A673 (cell line): Measurements from ENCODE around the gene CTIF. TPM values are rescaled to one million over a fixed set of nuclear protein-coding genes. Genes with fewer than 3 reads are reported as not detected.

ENCODE experiments used
- BruUV-seq: library from RNA; stranded (reverse); fragments of 400-500 nt; replicated peaks from 2 replicates; lab custom pipeline; 2021; lab: Mats Ljungman, UMichigan
- CTCF ChIA-PET: fragments of 300-600 bp; sonication (Branson Sonifier 250); formaldehyde crosslinking; loops from one replicate; lab custom pipeline; 2022; ENCODE audit warnings: antibody characterized with exemption; lab: Charles Lee
- POLR2A ChIA-PET: fragments of 300-600 bp; sonication (Branson Sonifier 250); formaldehyde crosslinking; loops from one replicate; lab custom pipeline; 2022; ENCODE audit warnings: antibody characterized with exemption; ENCODE audit not compliant: low non-redundant PET; lab: Charles Lee
- DNase-seq: peaks from one replicate; pipeline ENCODE4 v3.0.0-alpha.2; 2015; ENCODE audit warnings: low spot score
- H3K27ac ChIP-seq: fragments of 200-600 bp; sonication (generic); 2 replicates; pipeline ENCODE4 v1.5.1; 2016; ENCODE audit warnings: mixed run types, low read depth, mild to moderate bottlenecking, mixed read lengths, antibody characterized with exemption, low read length; ENCODE audit not compliant: poor library complexity, severe bottlenecking
- H3K27me3 ChIP-seq: fragments of 200-600 bp; sonication (generic); replicated peaks from 2 replicates; pipeline ENCODE4 v1.6.1; 2017; ENCODE audit warnings: mixed run types, low read depth, mild to moderate bottlenecking, mixed read lengths, antibody characterized with exemption, low read length; ENCODE audit not compliant: insufficient read depth, poor library complexity
- H3K36me3 ChIP-seq: fragments of 200-600 bp; sonication (generic); 2 replicates; pipeline ENCODE4 v1.6.1; 2016; ENCODE audit warnings: mixed run types, mild to moderate bottlenecking, mixed read lengths, antibody characterized with exemption, low read length; ENCODE audit not compliant: insufficient read depth, poor library complexity, severe bottlenecking
- H3K4me1 ChIP-seq: fragments of 200-600 bp; sonication (generic); 2 replicates; pipeline ENCODE4 v1.6.1; 2017; ENCODE audit warnings: mixed run types, mild to moderate bottlenecking, mixed read lengths, antibody characterized with exemption, low read length; ENCODE audit not compliant: insufficient read depth, poor library complexity, severe bottlenecking
- H3K4me3 ChIP-seq: fragments of 200-600 bp; sonication (generic); 2 replicates; pipeline ENCODE4 v1.5.1; 2016; ENCODE audit warnings: low read depth, mixed run types, mild to moderate bottlenecking, mixed read lengths, low read length; ENCODE audit not compliant: poor library complexity, severe bottlenecking
- H3K9me3 ChIP-seq: fragments of 200-600 bp; sonication (generic); 2 replicates; pipeline ENCODE4 v1.6.1; 2016; ENCODE audit warnings: mixed run types, low read depth, mild to moderate bottlenecking, mixed read lengths, antibody characterized with exemption, low read length; ENCODE audit not compliant: poor library complexity, severe bottlenecking
- EZH2 ChIP-seq: fragments of 200-600 bp; sonication (generic); IDR thresholded peaks from 2 replicates; pipeline ENCODE4 v1.6.1; 2017; ENCODE audit warnings: borderline replicate concordance, low read depth, mild to moderate bottlenecking, mixed read lengths, antibody characterized with exemption, low read length; ENCODE audit not compliant: poor library complexity, severe bottlenecking
- intact Hi-C: fragments of 100-400 bp; cut with micrococcal nuclease; formaldehyde crosslinking; loops from one replicate; pipeline ENCODE4 v1.10.0; 2022; ENCODE audit not compliant: unreplicated experiment
- total RNA-seq: library from RNA; stranded (reverse); gene quantifications from 2 replicates; pipeline ENCODE4 v1.2.3, GENCODE V29; 2021
- TF ChIP-seq, protein P1 (sequence below): fragments of 300-800, 200-600 bp; sonication (generic); conservative IDR thresholded peaks from 2 replicates; pipeline ENCODE4 v1.5.1; 2017; ENCODE audit warnings: low read depth, mild to moderate bottlenecking, antibody characterized with exemption, low read length, moderate library complexity, mixed read lengths

The CTIF gene
- total RNA-seq, 1 experiment from 2014 or later, result 23.5 TPM

DNA sequence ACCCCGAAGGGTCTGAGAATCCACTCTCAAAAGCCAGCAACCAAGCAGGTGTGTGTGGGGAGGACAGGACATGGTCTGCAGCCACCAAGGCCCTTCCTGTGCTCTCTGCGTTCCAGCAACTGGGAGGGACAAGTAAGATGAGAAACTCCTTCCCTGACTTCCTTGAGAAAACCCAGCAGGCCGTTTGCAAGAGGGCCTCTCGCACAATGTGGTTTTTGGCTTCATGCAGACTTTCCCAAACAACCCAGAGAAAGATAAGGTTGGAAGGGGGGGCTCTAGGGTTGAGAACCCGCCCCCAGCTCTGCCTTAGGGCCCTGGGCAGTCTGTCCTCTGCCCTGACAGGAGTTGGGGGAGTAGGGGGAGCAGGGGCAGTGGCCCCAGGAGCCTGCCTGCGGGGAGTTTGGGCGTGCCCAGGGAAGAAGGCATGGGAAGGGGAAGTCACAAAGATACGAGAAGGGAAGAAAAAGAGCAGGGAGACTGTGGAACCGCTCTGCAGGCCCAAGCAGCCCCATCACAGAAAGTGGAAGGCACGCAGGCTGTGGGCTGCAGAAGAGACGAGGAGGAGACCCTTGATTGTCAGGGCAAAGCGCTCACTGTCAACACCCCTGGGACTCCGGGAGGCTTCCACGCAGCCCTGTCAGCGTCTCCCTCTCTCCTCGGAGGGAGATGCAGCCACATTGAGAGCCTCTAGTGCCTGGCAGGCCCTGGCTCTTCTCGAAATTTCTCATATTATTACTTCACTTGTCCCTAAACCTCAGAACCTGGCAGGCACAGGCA lies 312.2 kb downstream of the CTIF start:
- DNase-seq, result no peak
- Histone ChIP-seq H3K9me3 (no peaks in the 10 kb centered on the region), H3K4me3 (no peak overlapping the region), H3K27me3 (no peaks in the 10 kb centered on the region), H3K4me1 (peaks cover 4% of the 10 kb centered on the region), H3K27ac (peak overlapping the region; percentile 10), H3K36me3 (no peaks in the 10 kb centered on the region)
- BruUV-seq, result no TSS peak
- TF ChIP-seq EZH2, result no peak
- TF ChIP-seq, protein P1, sequence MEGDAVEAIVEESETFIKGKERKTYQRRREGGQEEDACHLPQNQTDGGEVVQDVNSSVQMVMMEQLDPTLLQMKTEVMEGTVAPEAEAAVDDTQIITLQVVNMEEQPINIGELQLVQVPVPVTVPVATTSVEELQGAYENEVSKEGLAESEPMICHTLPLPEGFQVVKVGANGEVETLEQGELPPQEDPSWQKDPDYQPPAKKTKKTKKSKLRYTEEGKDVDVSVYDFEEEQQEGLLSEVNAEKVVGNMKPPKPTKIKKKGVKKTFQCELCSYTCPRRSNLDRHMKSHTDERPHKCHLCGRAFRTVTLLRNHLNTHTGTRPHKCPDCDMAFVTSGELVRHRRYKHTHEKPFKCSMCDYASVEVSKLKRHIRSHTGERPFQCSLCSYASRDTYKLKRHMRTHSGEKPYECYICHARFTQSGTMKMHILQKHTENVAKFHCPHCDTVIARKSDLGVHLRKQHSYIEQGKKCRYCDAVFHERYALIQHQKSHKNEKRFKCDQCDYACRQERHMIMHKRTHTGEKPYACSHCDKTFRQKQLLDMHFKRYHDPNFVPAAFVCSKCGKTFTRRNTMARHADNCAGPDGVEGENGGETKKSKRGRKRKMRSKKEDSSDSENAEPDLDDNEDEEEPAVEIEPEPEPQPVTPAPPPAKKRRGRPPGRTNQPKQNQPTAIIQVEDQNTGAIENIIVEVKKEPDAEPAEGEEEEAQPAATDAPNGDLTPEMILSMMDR, result no peak
- CTCF ChIA-PET, result no interaction called here
- POLR2A ChIA-PET, result no interaction called here
- intact Hi-C loops, result no loop called here

DNA sequence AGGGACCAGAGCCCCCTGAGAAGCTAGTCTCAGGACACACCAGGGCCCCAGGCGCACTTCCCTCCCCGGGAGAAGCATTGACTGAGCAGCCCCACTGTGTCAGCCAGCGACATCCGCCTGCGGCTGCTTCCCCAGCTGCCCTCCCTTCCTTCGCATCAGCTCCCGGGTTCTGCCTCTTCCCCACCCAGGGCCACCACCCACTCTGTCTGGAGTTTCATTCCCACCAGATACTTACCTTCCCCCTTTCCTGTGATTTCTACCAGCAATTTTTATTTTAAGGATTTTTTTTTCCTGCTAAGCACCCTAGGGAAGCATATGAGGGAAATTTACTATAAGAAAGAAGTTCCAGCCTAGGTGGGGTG lies 312.7 kb downstream of the CTIF start:
- POLR2A ChIA-PET, result no interaction called here
- Histone ChIP-seq H3K27me3 (no peaks in the 10 kb centered on the region), H3K27ac (peak overlapping the region; percentile 10), H3K36me3 (no peaks in the 10 kb centered on the region), H3K9me3 (no peaks in the 10 kb centered on the region), H3K4me3 (no peak overlapping the region), H3K4me1 (peaks cover 4% of the 10 kb centered on the region)
- CTCF ChIA-PET, result no interaction called here
- no peak for DNase-seq
- TF ChIP-seq, protein P1, result no peak
- TF ChIP-seq EZH2, result no peak
- no TSS peak for BruUV-seq
- intact Hi-C loops, result no loop called here

DNA sequence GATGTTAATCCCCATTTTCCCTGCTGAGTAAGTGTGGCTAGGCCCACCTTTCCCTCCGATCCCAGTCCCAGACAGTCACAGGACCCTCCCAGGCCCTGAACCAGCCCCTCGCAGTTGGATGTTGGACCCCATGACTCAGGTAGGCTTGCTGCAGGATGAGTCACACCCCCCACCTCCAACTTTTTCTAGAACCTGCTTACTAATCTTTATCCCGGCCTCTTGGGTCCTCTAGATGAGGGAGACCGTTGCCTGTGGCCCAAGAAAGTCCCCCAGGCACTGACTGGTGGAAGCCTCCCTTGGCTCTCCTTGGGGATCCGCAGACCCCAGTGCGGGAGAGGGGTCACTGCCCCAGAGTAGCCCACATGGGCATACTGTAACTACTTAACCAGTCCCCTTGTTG lies 313.5 kb downstream of the CTIF start:
- CTCF ChIA-PET, result no interaction called here
- DNase-seq, result no peak
- no TSS peak for BruUV-seq
- Histone ChIP-seq H3K4me3 (no peak overlapping the region), H3K4me1 (peaks cover 4% of the 10 kb centered on the region), H3K9me3 (no peaks in the 10 kb centered on the region), H3K36me3 (no peaks in the 10 kb centered on the region), H3K27me3 (no peaks in the 10 kb centered on the region), H3K27ac (no peak overlapping the region)
- intact Hi-C loops, result no loop called here
- POLR2A ChIA-PET, result no interaction called here
- TF ChIP-seq, protein P1, result no peak
- TF ChIP-seq EZH2, result no peak
